HS-5 (cell line): ENCODE measurements around the gene USP17L24.
"Not testable (repeated sequence)": the region's sequence is repeated elsewhere in the genome, so short reads cannot be mapped to it uniquely, and the experiment has no call there.

Experiments
- DNase-seq: peaks from one replicate; pipeline ENCODE4 v3.0.0-alpha.2; 2012; ENCODE audit warnings: low read depth

The USP17L24 gene

GRCh38 chr4:9324865-9325264 lies at the start of gene USP17L24:
TSS of gene USP17L24 (plus strand) at chr4:9325165. CDS start at chr4:9325165, 0 bp downstream.
- not testable (repeated sequence) for DNase-seq

- DNase-seq, result not testable (repeated sequence)
Measured at GRCh38 chr4:9324191-9324590, 774 bp upstream of the USP17L24 start.

GRCh38 chr4:9329611-9330010 lies 4.6 kb downstream of the USP17L24 start, which contains the start of gene USP17L25:
TSS of gene USP17L25 (plus strand) at chr4:9329911. CDS start at chr4:9329911, 0 bp downstream.
- not testable (repeated sequence) for DNase-seq

- not testable (repeated sequence) for DNase-seq
Measured at GRCh38 chr4:9334358-9334757, 9.4 kb downstream of the USP17L24 start, which contains the start of gene USP17L26. TSS of gene USP17L26 (plus strand) at chr4:9334658. CDS start at chr4:9334658, 0 bp downstream.

GRCh38 chr4:9339103-9339502 lies 14.1 kb downstream of the USP17L24 start, which contains the start of gene USP17L5:
TSS of gene USP17L5 (plus strand) at chr4:9339403. CDS start at chr4:9339403, 0 bp downstream.
- DNase-seq, result not testable (repeated sequence)

GRCh38 chr4:9343848-9344247 lies 18.9 kb downstream of the USP17L24 start, which contains the start of gene USP17L27:
TSS of gene USP17L27 (plus strand) at chr4:9344148. CDS start at chr4:9344148, 0 bp downstream.
- DNase-seq, result not testable (repeated sequence)

- not testable (repeated sequence) for DNase-seq
Measured at GRCh38 chr4:9348593-9348992, 23.6 kb downstream of the USP17L24 start, which contains the start of gene USP17L28. TSS of gene USP17L28 (plus strand) at chr4:9348893. CDS start at chr4:9348893, 0 bp downstream.

- not testable (repeated sequence) for DNase-seq
Measured at GRCh38 chr4:9350866-9351265, 25.9 kb downstream of the USP17L24 start.

- DNase-seq, result not testable (repeated sequence)
Measured at GRCh38 chr4:9353338-9353737, 28.4 kb downstream of the USP17L24 start, which contains the start of gene USP17L29. TSS of gene USP17L29 (plus strand) at chr4:9353638. CDS start at chr4:9353638, 0 bp downstream.

- not testable (repeated sequence) for DNase-seq
Measured at GRCh38 chr4:9362829-9363228, 37.9 kb downstream of the USP17L24 start, which contains the start of gene USP17L30. TSS of gene USP17L30 (plus strand) at chr4:9363129. CDS start at chr4:9363129, 0 bp downstream.
